GM12801 (cell line): Measurements from ENCODE around the gene SAXO1.

Experiments used
- TF ChIP-seq, protein P1 (sequence below): IDR thresholded peaks from one replicate; pipeline ENCODE4 v1.5.1; 2011; ENCODE audit warnings: control low read depth; ENCODE audit not compliant: insufficient read length; ENCODE audit errors: extremely low read depth

Gene SAXO1

GRCh38 chr9:18920141-18921084 lies 112.6 kb downstream of the SAXO1 start:
- TF ChIP-seq, protein P1, sequence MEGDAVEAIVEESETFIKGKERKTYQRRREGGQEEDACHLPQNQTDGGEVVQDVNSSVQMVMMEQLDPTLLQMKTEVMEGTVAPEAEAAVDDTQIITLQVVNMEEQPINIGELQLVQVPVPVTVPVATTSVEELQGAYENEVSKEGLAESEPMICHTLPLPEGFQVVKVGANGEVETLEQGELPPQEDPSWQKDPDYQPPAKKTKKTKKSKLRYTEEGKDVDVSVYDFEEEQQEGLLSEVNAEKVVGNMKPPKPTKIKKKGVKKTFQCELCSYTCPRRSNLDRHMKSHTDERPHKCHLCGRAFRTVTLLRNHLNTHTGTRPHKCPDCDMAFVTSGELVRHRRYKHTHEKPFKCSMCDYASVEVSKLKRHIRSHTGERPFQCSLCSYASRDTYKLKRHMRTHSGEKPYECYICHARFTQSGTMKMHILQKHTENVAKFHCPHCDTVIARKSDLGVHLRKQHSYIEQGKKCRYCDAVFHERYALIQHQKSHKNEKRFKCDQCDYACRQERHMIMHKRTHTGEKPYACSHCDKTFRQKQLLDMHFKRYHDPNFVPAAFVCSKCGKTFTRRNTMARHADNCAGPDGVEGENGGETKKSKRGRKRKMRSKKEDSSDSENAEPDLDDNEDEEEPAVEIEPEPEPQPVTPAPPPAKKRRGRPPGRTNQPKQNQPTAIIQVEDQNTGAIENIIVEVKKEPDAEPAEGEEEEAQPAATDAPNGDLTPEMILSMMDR = no peak

- TF ChIP-seq, protein P1 = no peak
These were observed 121.2 kb downstream of the SAXO1 start for GRCh38 chr9:18911714-18912342.

- TF ChIP-seq, protein P1 = no peak
These were observed 122.1 kb downstream of the SAXO1 start for GRCh38 chr9:18910916-18911315.

DNA sequence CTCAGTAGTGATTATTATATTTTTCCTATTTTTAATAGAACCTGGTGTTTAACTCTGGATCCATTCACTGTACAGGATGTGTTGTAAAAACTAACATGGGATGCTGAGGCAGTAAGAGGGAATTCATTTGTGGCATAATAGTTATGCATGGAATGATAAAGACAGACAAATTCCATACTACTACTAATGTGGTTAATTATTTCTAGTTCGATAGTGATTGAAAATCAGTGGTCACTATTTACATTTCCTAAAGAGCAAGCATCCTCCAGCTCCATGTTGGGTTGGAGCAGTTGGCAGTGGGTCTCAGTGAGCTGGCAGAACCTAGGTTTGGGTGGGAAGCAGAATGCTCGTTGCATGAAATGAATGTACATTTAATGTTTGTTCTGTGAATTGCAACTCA lies 122.6 kb downstream of the SAXO1 start:
- TF ChIP-seq, protein P1 = no peak

GRCh38 chr9:18909140-18910018 lies 123.6 kb downstream of the SAXO1 start:
- TF ChIP-seq, protein P1 = no peak

GRCh38 chr9:18907927-18908625 lies 124.9 kb downstream of the SAXO1 start:
- TF ChIP-seq, protein P1 = no peak
